Astrocyte (in vitro differentiated cells and primary cell): Measurements from ENCODE around the gene KRT26.
A peak's percentile ranks its signal among the peaks of the same experiment; 100 is the strongest.

Experiments used
- CTCF ChIP-seq: IDR thresholded peaks from 2 replicates; pipeline ENCODE4 v1.5.1; 2011; ENCODE audit warnings: low read depth, mild to moderate bottlenecking, inconsistent platforms, low read length, moderate library complexity; ENCODE audit not compliant: insufficient read depth
- EZH2 ChIP-seq: IDR thresholded peaks from 2 replicates; pipeline ENCODE4 v1.6.1; 2012; ENCODE audit warnings: mild to moderate bottlenecking, low read length, inconsistent platforms; ENCODE audit not compliant: insufficient read depth

DNA sequence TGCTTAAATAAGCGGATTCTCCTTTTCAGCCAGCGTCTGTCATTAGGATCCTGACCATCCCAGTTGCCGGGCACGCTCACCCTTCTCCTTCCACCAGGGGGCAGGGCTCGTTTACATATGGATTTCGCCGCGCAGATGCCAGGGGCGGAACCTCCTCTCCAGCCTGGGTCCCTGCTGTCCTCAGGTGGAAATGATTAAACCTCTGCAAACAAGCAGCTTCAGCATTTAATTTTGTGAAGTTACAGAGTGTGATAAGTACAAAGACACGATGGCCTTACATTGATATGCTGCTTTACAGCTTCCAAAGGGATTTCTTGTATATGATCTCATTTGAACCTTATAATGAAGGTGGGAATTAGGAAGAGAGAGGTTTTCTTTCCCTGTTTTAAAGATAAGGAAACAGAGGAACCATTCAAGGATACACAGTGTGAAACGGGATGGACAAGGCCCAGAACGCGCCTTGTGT lies 31.6 kb upstream of the KRT26 start:
- TF ChIP-seq CTCF (peak; percentile 92), EZH2 (no peak)
